Measurements from ENCODE around the gene CFAP300. TPM values are rescaled to one million over a fixed set of nuclear protein-coding genes. Genes with fewer than 3 reads are reported as not detected.

The CFAP300 gene
- total and polyA plus RNA-seq, 5 donors from 2014 or later = not detected

DNA sequence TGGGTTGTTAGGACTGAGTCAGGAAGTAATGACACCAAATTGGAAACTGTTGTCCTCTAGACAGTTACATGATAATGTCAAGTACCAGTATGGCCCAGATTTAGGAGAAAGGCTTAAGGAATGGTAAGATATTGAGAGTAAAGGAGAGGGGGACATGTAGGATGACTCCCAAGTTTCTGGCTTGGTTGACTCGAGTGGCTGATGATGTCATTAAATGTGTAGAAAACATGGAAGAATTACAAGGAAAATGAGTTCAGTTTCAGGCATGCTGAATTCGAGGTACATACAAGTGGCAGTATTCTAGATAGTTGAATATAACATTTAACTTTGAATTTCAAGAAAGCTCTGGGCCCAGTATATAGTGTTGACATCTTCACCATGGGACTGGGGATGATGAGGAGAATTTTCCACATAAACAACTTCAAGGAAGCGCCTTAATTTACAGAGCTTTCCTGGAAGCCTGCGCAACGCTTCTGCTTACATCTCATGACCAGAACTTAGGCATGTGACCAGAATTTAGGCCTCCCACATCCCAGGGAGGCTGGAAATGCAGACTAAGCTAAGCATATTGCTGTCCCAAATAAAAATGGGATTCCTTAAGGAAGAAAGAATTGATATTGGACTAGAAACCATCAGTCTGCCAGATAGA, 3.8 kb downstream of the CFAP300 start:
- Histone ChIP-seq H3K27ac (ENCODE audit: insufficient read depth, low read length, poor library complexity, severe bottlenecking) (no peak overlapping the region), H3K36me3 (ENCODE audit: control insufficient read depth, insufficient read depth, low read length) (no peaks in the 10 kb centered on the region), H3K4me1 (ENCODE audit: control insufficient read depth, insufficient read depth, low read length, poor library complexity, severe bottlenecking) (peaks cover 8% of the 10 kb centered on the region), H3K27me3 (ENCODE audit: control insufficient read depth, insufficient read depth, low read length) (peaks cover under 1% of the 10 kb centered on the region), H3K4me3 (ENCODE audit: low read depth, low read length) (no peak overlapping the region), H3K9me3 (ENCODE audit: control insufficient read depth in 2 of 2, low read length in 2 of 2) (no peaks in the 10 kb centered on the region)
- peaks cover 0 to 1% (median 0%) of the 10 kb centered on the region in 7 donors for H3K9me3 Mint-ChIP-seq
- no peak overlapping the region for H3K27ac Mint-ChIP-seq
- H3K4me3 Mint-ChIP-seq = no peak overlapping the region
- DNase-seq = no peak
- peaks cover 0 to 10% (median 4%) of the 10 kb centered on the region in 4 donors for H3K4me1 Mint-ChIP-seq
- H3K27me3 Mint-ChIP-seq = peaks cover 29% of the 10 kb centered on the region
- no peak for ATAC-seq (ENCODE audit: low read depth in 2 of 2)
- no peaks in the 10 kb centered on the region for H3K36me3 Mint-ChIP-seq

DNA sequence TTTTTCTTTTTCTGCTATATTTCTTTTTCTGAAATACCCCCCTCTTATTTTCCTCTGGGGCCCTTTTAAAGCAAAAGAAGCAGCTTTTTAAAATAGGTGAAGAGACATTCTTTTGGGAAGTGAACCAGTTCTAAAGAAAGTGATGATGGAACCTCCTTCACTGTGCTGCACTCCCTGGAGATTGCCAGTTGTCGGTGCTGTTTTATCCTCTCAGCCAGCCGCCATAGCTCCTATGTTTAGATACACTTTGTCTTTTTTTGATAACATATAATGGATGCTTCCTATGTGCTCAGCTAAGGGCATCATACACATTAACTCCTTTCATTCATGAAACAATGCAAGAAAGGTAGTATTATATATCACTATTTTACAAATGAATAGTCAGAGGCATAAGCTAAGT, 14.0 kb downstream of the CFAP300 start:
- Mint-ChIP-seq H3K9me3 (peaks cover 0 to 3% (median 0%) of the 10 kb centered on the region in 7 donors), H3K27me3 (no peaks in the 10 kb centered on the region), H3K27ac (no peak overlapping the region), H3K36me3 (no peaks in the 10 kb centered on the region), H3K4me3 (no peak overlapping the region), H3K4me1 (no peaks in the 10 kb centered on the region)
- ATAC-seq (ENCODE audit: low read depth in 2 of 2) (no peak), DNase-seq (no peak)
- Histone ChIP-seq H3K27me3 (ENCODE audit: control insufficient read depth, insufficient read depth, low read length) (no peaks in the 10 kb centered on the region), H3K27ac (ENCODE audit: insufficient read depth, low read length, poor library complexity, severe bottlenecking) (no peak overlapping the region), H3K4me3 (ENCODE audit: low read depth, low read length) (no peak overlapping the region), H3K36me3 (ENCODE audit: control insufficient read depth, insufficient read depth, low read length) (no peaks in the 10 kb centered on the region), H3K4me1 (ENCODE audit: control insufficient read depth, insufficient read depth, low read length, poor library complexity, severe bottlenecking) (no peaks in the 10 kb centered on the region), H3K9me3 (ENCODE audit: control insufficient read depth in 2 of 2, low read length in 2 of 2) (no peaks in the 10 kb centered on the region)

DNA sequence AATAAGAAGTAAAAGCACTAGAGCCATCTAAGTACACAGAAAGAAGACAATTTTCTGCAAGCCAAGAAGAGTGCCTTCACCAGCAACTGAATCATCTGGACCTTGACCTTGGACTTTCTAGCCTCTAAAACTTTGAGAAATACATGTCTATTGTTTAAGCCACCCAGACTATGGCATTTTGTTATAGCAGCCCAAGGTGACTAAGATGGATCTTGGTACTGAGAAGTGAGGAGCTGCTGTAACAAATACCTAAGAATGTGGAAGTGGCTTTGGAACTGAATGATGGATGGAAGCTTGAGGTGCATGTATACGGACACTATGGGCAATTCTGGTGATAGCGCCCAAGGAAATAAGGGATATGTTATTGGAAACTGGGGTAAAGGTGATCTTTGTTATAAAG, 14.9 kb downstream of the CFAP300 start:
- H3K27ac Mint-ChIP-seq = no peak overlapping the region
- H3K9me3 Mint-ChIP-seq = peaks cover 0 to 3% (median 0%) of the 10 kb centered on the region in 7 donors
- Histone ChIP-seq H3K4me3 (ENCODE audit: low read depth, low read length) (no peak overlapping the region), H3K27ac (ENCODE audit: insufficient read depth, low read length, poor library complexity, severe bottlenecking) (no peak overlapping the region), H3K4me1 (ENCODE audit: control insufficient read depth, insufficient read depth, low read length, poor library complexity, severe bottlenecking) (no peaks in the 10 kb centered on the region), H3K27me3 (ENCODE audit: control insufficient read depth, insufficient read depth, low read length) (no peaks in the 10 kb centered on the region), H3K9me3 (ENCODE audit: control insufficient read depth in 2 of 2, low read length in 2 of 2) (no peaks in the 10 kb centered on the region), H3K36me3 (ENCODE audit: control insufficient read depth, insufficient read depth, low read length) (no peaks in the 10 kb centered on the region)
- no peak for ATAC-seq (ENCODE audit: low read depth in 2 of 2)
- no peak overlapping the region for H3K4me3 Mint-ChIP-seq
- no peaks in the 10 kb centered on the region for H3K4me1 Mint-ChIP-seq
- H3K36me3 Mint-ChIP-seq = no peaks in the 10 kb centered on the region
- no peak for DNase-seq
- H3K27me3 Mint-ChIP-seq = no peaks in the 10 kb centered on the region

DNA sequence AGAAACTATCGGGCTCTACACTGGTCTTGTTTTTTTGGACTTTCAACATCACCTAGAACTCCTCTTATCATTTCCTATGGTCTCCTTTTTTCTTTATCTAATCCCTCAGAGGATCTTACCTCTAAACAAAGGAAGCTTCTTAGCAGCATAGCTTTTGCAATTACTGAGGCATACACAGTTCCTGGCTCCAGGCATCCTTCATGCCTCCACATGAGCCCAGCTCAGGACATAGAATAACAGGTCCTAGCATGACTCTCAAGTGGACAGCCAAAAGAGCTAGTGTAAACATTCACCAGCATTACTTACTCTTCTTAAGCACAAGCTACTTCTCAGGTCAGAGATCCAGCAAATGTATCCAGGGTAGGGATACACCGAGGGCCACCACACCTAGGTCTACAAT, 17.1 kb downstream of the CFAP300 start:
- ATAC-seq (ENCODE audit: low read depth in 2 of 2) (no peak), DNase-seq (no peak)
- Histone ChIP-seq H3K27me3 (ENCODE audit: control insufficient read depth, insufficient read depth, low read length) (no peaks in the 10 kb centered on the region), H3K4me3 (ENCODE audit: low read depth, low read length) (no peak overlapping the region), H3K9me3 (ENCODE audit: control insufficient read depth in 2 of 2, low read length in 2 of 2) (no peaks in the 10 kb centered on the region), H3K36me3 (ENCODE audit: control insufficient read depth, insufficient read depth, low read length) (no peaks in the 10 kb centered on the region), H3K27ac (ENCODE audit: insufficient read depth, low read length, poor library complexity, severe bottlenecking) (no peak overlapping the region), H3K4me1 (ENCODE audit: control insufficient read depth, insufficient read depth, low read length, poor library complexity, severe bottlenecking) (no peaks in the 10 kb centered on the region)
- no peaks in the 10 kb centered on the region for H3K4me1 Mint-ChIP-seq
- H3K36me3 Mint-ChIP-seq = no peaks in the 10 kb centered on the region
- H3K27ac Mint-ChIP-seq = no peak overlapping the region
- no peak overlapping the region for H3K4me3 Mint-ChIP-seq
- peaks cover 0 to 1% (median 0%) of the 10 kb centered on the region in 7 donors for H3K9me3 Mint-ChIP-seq
- no peaks in the 10 kb centered on the region for H3K27me3 Mint-ChIP-seq

DNA sequence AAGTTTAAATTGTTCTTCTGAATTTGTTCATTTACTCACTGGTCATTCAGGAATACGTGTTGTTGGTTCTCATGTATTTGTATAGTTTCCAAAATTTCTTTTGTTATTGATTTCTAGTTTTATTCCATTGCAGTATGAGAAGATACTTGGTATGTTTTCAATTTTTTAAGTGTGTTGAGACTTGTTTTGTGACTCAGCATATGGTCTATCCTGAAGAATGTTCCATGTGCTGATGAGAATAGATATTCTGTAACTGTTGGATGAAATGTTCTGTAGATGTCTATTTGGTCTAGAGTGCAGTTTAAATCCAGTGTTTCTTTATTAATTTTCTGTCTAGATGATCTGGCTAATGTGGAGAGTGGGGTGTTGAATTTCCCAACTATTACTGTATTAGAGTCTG, 23.5 kb downstream of the CFAP300 start:
- H3K4me1 ChIP-seq (ENCODE audit: control insufficient read depth, insufficient read depth, low read length, poor library complexity, severe bottlenecking) = no peaks in the 10 kb centered on the region
- no peak overlapping the region for H3K4me3 Mint-ChIP-seq

DNA sequence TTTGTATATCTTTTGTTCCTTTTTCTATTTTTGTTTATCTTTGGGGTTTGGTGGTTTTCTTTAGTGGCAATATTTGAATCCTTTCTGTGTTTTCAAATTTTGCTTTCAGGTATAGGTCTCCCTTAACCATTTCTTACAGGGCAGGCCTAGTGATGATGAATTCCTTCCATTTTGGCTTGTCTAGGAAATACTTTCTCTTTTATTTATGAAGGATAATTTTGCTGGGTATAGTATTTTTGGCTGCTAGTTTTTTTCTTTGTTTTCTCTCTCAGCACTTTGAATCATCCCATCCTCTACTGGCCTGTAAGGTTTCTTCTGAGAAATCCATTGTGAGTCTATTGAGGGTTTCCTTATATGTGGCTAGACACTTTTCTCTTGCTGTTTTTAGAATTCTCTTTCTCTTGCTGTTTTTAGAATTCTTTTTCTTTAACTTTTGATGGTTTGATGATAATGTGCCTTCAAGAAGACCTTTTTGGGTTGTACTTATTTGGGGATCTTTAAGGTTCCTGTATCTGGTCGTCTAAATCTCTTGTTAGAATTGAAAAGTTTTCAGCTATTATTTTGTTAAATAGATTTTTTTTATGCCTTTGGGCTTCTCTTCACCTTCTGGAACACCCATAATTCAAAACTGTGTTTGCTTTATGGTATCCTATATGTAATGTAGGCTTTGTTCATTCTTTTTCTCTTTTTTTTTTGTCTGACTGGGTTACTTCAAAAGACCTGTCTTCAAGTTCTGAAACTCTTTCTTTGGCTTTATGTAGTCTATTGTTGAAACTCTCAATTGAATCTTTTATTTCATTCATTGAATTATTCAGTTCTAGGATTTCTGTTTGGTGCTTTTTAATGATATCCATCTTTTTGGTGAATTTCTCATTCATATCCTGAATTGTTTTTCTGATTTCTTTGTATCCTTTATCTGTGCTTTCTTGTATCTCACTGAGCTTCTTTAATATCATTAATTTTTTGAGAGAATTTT, 24.5 kb downstream of the CFAP300 start:
- H3K27me3 ChIP-seq (ENCODE audit: control insufficient read depth, insufficient read depth, low read length) = no peaks in the 10 kb centered on the region
- Mint-ChIP-seq H3K27me3 (no peaks in the 10 kb centered on the region), H3K4me3 (no peak overlapping the region), H3K27ac (no peak overlapping the region), H3K9me3 (peaks cover 0 to 27% (median 8%) of the 10 kb centered on the region in 7 donors), H3K4me1 (no peaks in the 10 kb centered on the region), H3K36me3 (no peaks in the 10 kb centered on the region)
- H3K4me3 ChIP-seq (ENCODE audit: low read depth, low read length) = no peak overlapping the region
- no peak for DNase-seq
- H3K4me1 ChIP-seq (ENCODE audit: control insufficient read depth, insufficient read depth, low read length, poor library complexity, severe bottlenecking) = no peaks in the 10 kb centered on the region
- no peaks in the 10 kb centered on the region for H3K36me3 ChIP-seq (ENCODE audit: control insufficient read depth, insufficient read depth, low read length)
- ATAC-seq (ENCODE audit: low read depth in 2 of 2) = no peak
- peaks cover 5 to 18% of the 10 kb centered on the region in 2 experiments for H3K9me3 ChIP-seq (ENCODE audit: control insufficient read depth in 2 of 2, low read length in 2 of 2)
- no peak overlapping the region for H3K27ac ChIP-seq (ENCODE audit: insufficient read depth, low read length, poor library complexity, severe bottlenecking)

More for the DNA sequence above, 23.5 kb downstream of the CFAP300 start:
- Mint-ChIP-seq H3K9me3 (peaks cover 0 to 27% (median 8%) of the 10 kb centered on the region in 7 donors), H3K27ac (no peak overlapping the region), H3K36me3 (no peaks in the 10 kb centered on the region), H3K4me1 (no peaks in the 10 kb centered on the region), H3K27me3 (no peaks in the 10 kb centered on the region)
- no peak overlapping the region for H3K4me3 ChIP-seq (ENCODE audit: low read depth, low read length)
- ATAC-seq (ENCODE audit: low read depth in 2 of 2) = no peak
- no peaks in the 10 kb centered on the region for H3K36me3 ChIP-seq (ENCODE audit: control insufficient read depth, insufficient read depth, low read length)
- H3K27ac ChIP-seq (ENCODE audit: insufficient read depth, low read length, poor library complexity, severe bottlenecking) = no peak overlapping the region
- no peak for DNase-seq
- H3K27me3 ChIP-seq (ENCODE audit: control insufficient read depth, insufficient read depth, low read length) = no peaks in the 10 kb centered on the region
- peaks cover 5 to 18% of the 10 kb centered on the region in 2 experiments for H3K9me3 ChIP-seq (ENCODE audit: control insufficient read depth in 2 of 2, low read length in 2 of 2)

DNA sequence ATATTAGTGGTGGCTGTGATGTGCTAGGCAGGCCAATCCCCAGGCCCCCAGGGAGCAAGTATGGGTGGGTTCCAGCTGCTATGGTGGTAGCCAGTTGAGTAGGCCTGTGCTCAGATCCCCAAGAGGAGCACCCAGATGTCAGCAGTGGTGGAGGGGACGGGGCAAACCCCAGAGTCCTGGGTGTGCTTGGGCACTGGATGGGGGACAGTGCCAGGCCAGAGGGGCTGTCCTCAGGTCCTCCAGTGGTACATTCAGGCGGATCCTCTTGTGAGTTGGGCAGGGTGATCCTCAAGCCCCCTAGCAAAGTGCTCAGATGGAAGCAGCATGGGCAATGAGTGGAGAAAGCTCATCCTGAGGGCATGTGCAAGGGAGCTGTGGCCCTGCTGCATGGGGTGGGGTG, 26.0 kb downstream of the CFAP300 start:
- H3K4me3 ChIP-seq (ENCODE audit: low read depth, low read length) = no peak overlapping the region
- ATAC-seq (ENCODE audit: low read depth in 2 of 2) (no peak), DNase-seq (no peak)
- H3K4me1 ChIP-seq (ENCODE audit: control insufficient read depth, insufficient read depth, low read length, poor library complexity, severe bottlenecking) = no peaks in the 10 kb centered on the region
- H3K36me3 Mint-ChIP-seq = no peaks in the 10 kb centered on the region
- no peaks in the 10 kb centered on the region for H3K27me3 ChIP-seq (ENCODE audit: control insufficient read depth, insufficient read depth, low read length)
- H3K27ac Mint-ChIP-seq = no peak overlapping the region
- no peaks in the 10 kb centered on the region for H3K27me3 Mint-ChIP-seq
- peaks cover 5 to 18% of the 10 kb centered on the region in 2 experiments for H3K9me3 ChIP-seq (ENCODE audit: control insufficient read depth in 2 of 2, low read length in 2 of 2)
- no peaks in the 10 kb centered on the region for H3K36me3 ChIP-seq (ENCODE audit: control insufficient read depth, insufficient read depth, low read length)
- no peak overlapping the region for H3K27ac ChIP-seq (ENCODE audit: insufficient read depth, low read length, poor library complexity, severe bottlenecking)
- no peaks in the 10 kb centered on the region for H3K4me1 Mint-ChIP-seq
- peaks cover 0 to 27% (median 8%) of the 10 kb centered on the region in 7 donors for H3K9me3 Mint-ChIP-seq
- H3K4me3 Mint-ChIP-seq = no peak overlapping the region

Data from CD4-positive, CD25-positive, alpha-beta regulatory T cell (primary cell).